ENCODE results near the gene BMP3. TPM values are rescaled to one million over a fixed set of nuclear protein-coding genes. Genes with fewer than 3 reads are reported as not detected.

BMP3 gene
- total RNA-seq, 3 donors from 2014 or later (not counting 1 experiment from before 2014, with no cell fraction given): not detected

GRCh38 chr4:81095389-81095788, 64.9 kb downstream of the BMP3 start:
- no peak for DNase-seq
- Histone ChIP-seq H3K27ac (ENCODE audit: low read length) (no peak overlapping the region), H3K9me3 (ENCODE audit: control insufficient read depth, insufficient read depth, low read length) (no peaks in the 10 kb centered on the region), H3K4me3 (ENCODE audit: low read length) (no peak overlapping the region), H3K36me3 (ENCODE audit: control insufficient read depth, insufficient read depth, low read length) (no peaks in the 10 kb centered on the region), H3K4me1 (ENCODE audit: control insufficient read depth, insufficient read depth, low read length) (no peaks in the 10 kb centered on the region), H3K27me3 (ENCODE audit: control insufficient read depth, insufficient read depth, low read length) (no peaks in the 10 kb centered on the region)
- Mint-ChIP-seq H3K36me3 (no peaks in the 10 kb centered on the region), H3K4me1 (no peaks in the 10 kb centered on the region), H3K27me3 (ENCODE audit: low read depth in 2 of 2) (no peaks in the 10 kb centered on the region), H3K4me3 (no peak overlapping the region), H3K9me3 (no peaks in the 10 kb centered on the region), H3K27ac (no peak overlapping the region)
- WGBS (ENCODE audit: insufficient coverage): 72% methylated on average over 2 of the region's 2 CpGs
- intact Hi-C loops (cut with micrococcal nuclease): no loop called here
- ATAC-seq: no peak
- TF ChIP-seq, protein P1, sequence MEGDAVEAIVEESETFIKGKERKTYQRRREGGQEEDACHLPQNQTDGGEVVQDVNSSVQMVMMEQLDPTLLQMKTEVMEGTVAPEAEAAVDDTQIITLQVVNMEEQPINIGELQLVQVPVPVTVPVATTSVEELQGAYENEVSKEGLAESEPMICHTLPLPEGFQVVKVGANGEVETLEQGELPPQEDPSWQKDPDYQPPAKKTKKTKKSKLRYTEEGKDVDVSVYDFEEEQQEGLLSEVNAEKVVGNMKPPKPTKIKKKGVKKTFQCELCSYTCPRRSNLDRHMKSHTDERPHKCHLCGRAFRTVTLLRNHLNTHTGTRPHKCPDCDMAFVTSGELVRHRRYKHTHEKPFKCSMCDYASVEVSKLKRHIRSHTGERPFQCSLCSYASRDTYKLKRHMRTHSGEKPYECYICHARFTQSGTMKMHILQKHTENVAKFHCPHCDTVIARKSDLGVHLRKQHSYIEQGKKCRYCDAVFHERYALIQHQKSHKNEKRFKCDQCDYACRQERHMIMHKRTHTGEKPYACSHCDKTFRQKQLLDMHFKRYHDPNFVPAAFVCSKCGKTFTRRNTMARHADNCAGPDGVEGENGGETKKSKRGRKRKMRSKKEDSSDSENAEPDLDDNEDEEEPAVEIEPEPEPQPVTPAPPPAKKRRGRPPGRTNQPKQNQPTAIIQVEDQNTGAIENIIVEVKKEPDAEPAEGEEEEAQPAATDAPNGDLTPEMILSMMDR (IDR thresholded peaks at IDR 0.05): no peak

DNA sequence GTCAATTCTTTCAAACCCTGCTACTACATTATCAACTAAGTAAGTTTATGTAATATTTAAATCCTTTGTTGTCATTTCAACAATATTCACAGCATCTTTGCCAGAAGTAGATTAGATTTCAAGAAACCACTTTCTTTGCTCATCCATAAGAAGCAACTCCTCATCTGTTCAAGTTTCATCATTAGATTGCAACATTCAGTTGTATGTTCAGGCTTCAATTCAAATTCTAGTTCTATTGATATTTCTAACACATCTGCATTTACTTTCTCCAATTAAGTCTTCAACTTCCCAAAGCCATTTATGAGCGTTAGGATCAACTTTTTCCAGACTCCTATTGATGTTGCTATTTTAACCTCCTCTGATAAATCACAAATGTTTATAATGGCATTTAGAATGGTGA, 66.1 kb downstream of the BMP3 start:
- H3K27me3 Mint-ChIP-seq (ENCODE audit: low read depth in 2 of 2): no peaks in the 10 kb centered on the region
- Histone ChIP-seq H3K27ac (ENCODE audit: low read length) (no peak overlapping the region), H3K9me3 (ENCODE audit: control insufficient read depth, insufficient read depth, low read length) (no peaks in the 10 kb centered on the region), H3K4me3 (ENCODE audit: low read length) (no peak overlapping the region), H3K4me1 (ENCODE audit: control insufficient read depth, insufficient read depth, low read length) (no peaks in the 10 kb centered on the region), H3K36me3 (ENCODE audit: control insufficient read depth, insufficient read depth, low read length) (no peaks in the 10 kb centered on the region), H3K27me3 (ENCODE audit: control insufficient read depth, insufficient read depth, low read length) (no peaks in the 10 kb centered on the region)
- no peaks in the 10 kb centered on the region for H3K4me1 Mint-ChIP-seq
- no peak for DNase-seq
- no peak for ATAC-seq
- WGBS (ENCODE audit: insufficient coverage): no CpG with 5 or more reads among the region's 1 CpG
- H3K27ac Mint-ChIP-seq: no peak overlapping the region
- H3K4me3 Mint-ChIP-seq: no peak overlapping the region
- TF ChIP-seq, protein P1 (IDR thresholded peaks at IDR 0.05): no peak
- intact Hi-C loops (cut with micrococcal nuclease): no loop called here
- H3K36me3 Mint-ChIP-seq: no peaks in the 10 kb centered on the region
- H3K9me3 Mint-ChIP-seq: no peaks in the 10 kb centered on the region

DNA sequence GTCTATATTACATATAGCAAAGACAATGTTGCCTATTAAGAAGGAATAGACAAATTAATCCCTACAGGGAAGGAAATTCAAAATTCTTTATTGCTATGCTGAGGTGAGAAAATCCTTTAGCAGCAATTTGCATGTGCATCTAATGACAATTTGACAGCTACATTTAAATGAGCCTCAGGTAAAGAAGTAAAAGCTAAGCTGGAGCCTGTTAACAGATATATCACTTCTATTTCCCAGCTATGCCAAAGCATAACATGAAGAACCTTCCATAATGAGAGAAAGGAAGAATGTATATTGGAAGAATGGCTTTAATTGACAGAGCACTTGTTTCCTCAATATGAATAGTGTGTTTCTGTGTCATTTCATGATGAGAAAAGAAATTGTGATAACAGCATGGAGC, 71.6 kb downstream of the BMP3 start:
- TF ChIP-seq, protein P1 (IDR thresholded peaks at IDR 0.05): no peak
- Histone ChIP-seq H3K27ac (ENCODE audit: low read length) (no peak overlapping the region), H3K36me3 (ENCODE audit: control insufficient read depth, insufficient read depth, low read length) (no peaks in the 10 kb centered on the region), H3K4me1 (ENCODE audit: control insufficient read depth, insufficient read depth, low read length) (no peaks in the 10 kb centered on the region), H3K4me3 (ENCODE audit: low read length) (no peak overlapping the region), H3K9me3 (ENCODE audit: control insufficient read depth, insufficient read depth, low read length) (no peaks in the 10 kb centered on the region), H3K27me3 (ENCODE audit: control insufficient read depth, insufficient read depth, low read length) (no peaks in the 10 kb centered on the region)
- H3K4me3 Mint-ChIP-seq: no peak overlapping the region
- DNase-seq (no peak), ATAC-seq (no peak)
- no peaks in the 10 kb centered on the region for H3K4me1 Mint-ChIP-seq
- intact Hi-C loops (cut with micrococcal nuclease): no loop called here
- H3K27me3 Mint-ChIP-seq (ENCODE audit: low read depth in 2 of 2): peaks cover 0 to 4% of the 10 kb centered on the region in 2 donors
- no peaks in the 10 kb centered on the region for H3K36me3 Mint-ChIP-seq
- H3K27ac Mint-ChIP-seq: no peak overlapping the region
- peaks cover 0 to under 1% of the 10 kb centered on the region in 2 donors for H3K9me3 Mint-ChIP-seq

GRCh38 chr4:81106150-81106549, 75.6 kb downstream of the BMP3 start:
- H3K27me3 ChIP-seq (ENCODE audit: control insufficient read depth, insufficient read depth, low read length): no peaks in the 10 kb centered on the region

More at GRCh38 chr4:81106150-81106549, 75.6 kb downstream of the BMP3 start:
- Mint-ChIP-seq H3K36me3 (no peaks in the 10 kb centered on the region), H3K27ac (no peak overlapping the region), H3K9me3 (peaks cover 0 to 2% of the 10 kb centered on the region in 2 donors), H3K4me1 (no peaks in the 10 kb centered on the region), H3K4me3 (no peak overlapping the region), H3K27me3 (ENCODE audit: low read depth in 2 of 2) (peaks cover 0 to 5% of the 10 kb centered on the region in 2 donors)
- TF ChIP-seq, protein P1 (IDR thresholded peaks at IDR 0.05): no peak
- 61% methylated on average over 3 of the region's 4 CpGs for WGBS (ENCODE audit: insufficient coverage)
- no peak for ATAC-seq
- intact Hi-C loops (cut with micrococcal nuclease): no loop called here
- H3K4me1 ChIP-seq (ENCODE audit: control insufficient read depth, insufficient read depth, low read length): no peaks in the 10 kb centered on the region
- no peak for DNase-seq
- H3K36me3 ChIP-seq (ENCODE audit: control insufficient read depth, insufficient read depth, low read length): no peaks in the 10 kb centered on the region
- H3K9me3 ChIP-seq (ENCODE audit: control insufficient read depth, insufficient read depth, low read length): no peaks in the 10 kb centered on the region
- H3K27ac ChIP-seq (ENCODE audit: low read length): no peak overlapping the region
- H3K4me3 ChIP-seq (ENCODE audit: low read length): no peak overlapping the region

All from natural killer cell (primary cell).